ENCODE data around the gene CCNA2. TPM values are rescaled to one million over a fixed set of nuclear protein-coding genes. Genes with fewer than 3 reads are reported as not detected.

The CCNA2 gene
- total RNA-seq, 3 donors from 2014 or later, result 2.8 to 18.9 (median 4.0) TPM

- Histone ChIP-seq H3K36me3 (ENCODE audit: low read depth) (no peaks in the 10 kb centered on the region), H3K4me3 (peak overlapping the region; percentile 74), H3K9me3 (no peaks in the 10 kb centered on the region), H3K4me1 (ENCODE audit: low read depth) (no peaks in the 10 kb centered on the region)
- TF ChIP-seq CTCF (IDR thresholded peaks at IDR 0.05), result no peak
- intact Hi-C loops (cut with DNase I, micrococcal nuclease), result no loop called here
- DNase-seq, result no peak
- ATAC-seq, result no peak
These were observed 22.0 kb downstream of the CCNA2 start for GRCh38 chr4:121801715-121802075.

GRCh38 chr4:121800961-121801714 is 22.5 kb downstream of the CCNA2 start, which contains the start of gene EXOSC9:
EXOSC9 (plus strand) TSS chr4:121801323; CDS start chr4:121801425, 102 bp downstream.
- intact Hi-C loops (cut with DNase I, micrococcal nuclease), result no loop called here
- H3K4me3 ChIP-seq, result peak within 1 kb of the TSS; percentile 74
- H3K4me1 ChIP-seq (ENCODE audit: low read depth), result no peaks in the 10 kb centered on the region
- ATAC-seq (peak; percentile 99), DNase-seq (peak; percentile 94 to 97 (median 96))
- TF ChIP-seq CTCF (IDR thresholded peaks at IDR 0.05), result no peak
- no peaks in the 10 kb centered on the region for H3K9me3 ChIP-seq
- H3K36me3 ChIP-seq (ENCODE audit: low read depth), result no peaks in the 10 kb centered on the region

GRCh38 chr4:121800638-121800960 is 23.1 kb downstream of the CCNA2 start:
- H3K4me3 ChIP-seq, result peak overlapping the region; percentile 74
- H3K36me3 ChIP-seq (ENCODE audit: low read depth), result no peaks in the 10 kb centered on the region
- no peak for TF ChIP-seq CTCF (IDR thresholded peaks at IDR 0.05)
- DNase-seq (no peak), ATAC-seq (peak; percentile 20)
- H3K9me3 ChIP-seq, result no peaks in the 10 kb centered on the region
- H3K4me1 ChIP-seq (ENCODE audit: low read depth), result no peaks in the 10 kb centered on the region
- intact Hi-C loops (cut with DNase I, micrococcal nuclease), result no loop called here

GRCh38 chr4:121799867-121800501 is 23.7 kb downstream of the CCNA2 start:
- intact Hi-C loops (cut with DNase I, micrococcal nuclease), result no loop called here
- Histone ChIP-seq H3K9me3 (no peaks in the 10 kb centered on the region), H3K4me1 (ENCODE audit: low read depth) (no peaks in the 10 kb centered on the region), H3K36me3 (ENCODE audit: low read depth) (no peaks in the 10 kb centered on the region), H3K4me3 (no peak overlapping the region)
- DNase-seq (no peak), ATAC-seq (no peak)
- no peak for TF ChIP-seq CTCF (IDR thresholded peaks at IDR 0.05)

- TF ChIP-seq CTCF (IDR thresholded peaks at IDR 0.05), result no peak
- ATAC-seq (no peak), DNase-seq (no peak)
- H3K9me3 ChIP-seq, result no peaks in the 10 kb centered on the region
- intact Hi-C loops (cut with DNase I, micrococcal nuclease), result no loop called here
- H3K4me1 ChIP-seq (ENCODE audit: low read depth), result no peaks in the 10 kb centered on the region
- H3K36me3 ChIP-seq (ENCODE audit: low read depth), result no peaks in the 10 kb centered on the region
- no peak overlapping the region for H3K4me3 ChIP-seq
These were observed 24.4 kb downstream of the CCNA2 start for GRCh38 chr4:121799208-121799823.
